M059J (cell line): ENCODE results near the gene PIGU. TPM values are rescaled to one million over a fixed set of nuclear protein-coding genes. Genes with fewer than 3 reads are reported as not detected.

Experiments
- DNase-seq: peaks from one replicate; pipeline ENCODE4 v3.0.0-alpha.2; 2012; ENCODE audit warnings: low read depth
- total RNA-seq: library from RNA; depleted of rRNA; stranded (reverse); fragments of >200 nt; shearing (Covaris generic); gene quantifications from 2 replicates; pipeline ENCODE4 v1.2.3, GENCODE V29; 2014

Gene PIGU
- total RNA-seq, 1 experiment from 2014 or later = 60.7 TPM

DNA sequence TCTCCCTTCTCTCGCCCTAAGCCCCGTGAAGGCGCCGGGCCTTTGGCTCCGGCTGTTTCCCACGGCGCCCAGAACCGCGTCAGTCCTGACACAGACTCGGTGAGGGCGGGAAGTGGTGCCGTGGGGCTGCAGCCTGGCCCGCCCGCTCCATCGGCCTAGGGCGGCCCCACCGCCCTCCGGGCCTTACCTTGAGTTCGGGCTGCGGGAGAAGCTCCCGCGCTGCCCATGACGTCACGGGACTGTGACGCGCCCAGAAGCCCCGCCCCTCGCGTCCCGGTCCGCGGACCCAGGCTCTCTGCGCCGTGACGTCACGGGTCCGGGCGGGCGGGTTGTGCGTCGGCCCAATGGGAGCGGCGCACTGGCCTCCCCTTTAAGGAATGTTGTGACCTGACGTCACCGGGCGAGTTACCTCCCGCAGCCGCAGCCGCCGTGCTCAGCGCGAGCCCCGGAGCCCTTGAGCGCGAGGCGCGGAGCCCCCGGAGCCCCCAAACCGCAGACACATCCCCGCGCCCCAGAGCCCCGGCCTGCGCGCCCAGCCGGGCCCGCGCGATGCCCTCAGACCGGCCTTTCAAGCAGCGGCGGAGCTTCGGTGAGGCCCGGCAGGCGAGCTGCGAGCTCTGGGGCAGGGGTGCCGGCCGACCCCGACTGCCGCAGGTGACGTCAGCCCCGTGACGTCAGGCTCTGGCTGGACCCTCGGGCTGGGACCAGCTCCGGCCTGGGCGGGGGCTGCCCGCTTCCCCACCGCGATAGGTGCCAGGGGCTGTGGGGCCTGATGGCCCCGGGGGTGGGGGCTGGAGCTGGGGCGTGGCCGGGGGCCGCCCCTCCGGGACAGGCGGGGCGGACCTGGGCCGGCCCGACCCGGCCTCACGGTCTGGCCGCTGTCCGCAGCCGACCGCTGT lies 118.3 kb downstream of the PIGU start, which contains the start of gene MAP1LC3A:
Gene MAP1LC3A, plus strand, starts transcription at position 399 of the 899 bp plus-strand sequence. Its CDS starts 151 bp downstream, at position 550.
- DNase-seq = peak; percentile 96

- DNase-seq = no peak
These were observed 119.0 kb downstream of the PIGU start for GRCh38 chr20:34557936-34558319.

- DNase-seq = no peak
These were observed 123.5 kb downstream of the PIGU start for GRCh38 chr20:34553366-34553867.

GRCh38 chr20:34552569-34552968 lies 124.3 kb downstream of the PIGU start:
- DNase-seq = no peak

DNA sequence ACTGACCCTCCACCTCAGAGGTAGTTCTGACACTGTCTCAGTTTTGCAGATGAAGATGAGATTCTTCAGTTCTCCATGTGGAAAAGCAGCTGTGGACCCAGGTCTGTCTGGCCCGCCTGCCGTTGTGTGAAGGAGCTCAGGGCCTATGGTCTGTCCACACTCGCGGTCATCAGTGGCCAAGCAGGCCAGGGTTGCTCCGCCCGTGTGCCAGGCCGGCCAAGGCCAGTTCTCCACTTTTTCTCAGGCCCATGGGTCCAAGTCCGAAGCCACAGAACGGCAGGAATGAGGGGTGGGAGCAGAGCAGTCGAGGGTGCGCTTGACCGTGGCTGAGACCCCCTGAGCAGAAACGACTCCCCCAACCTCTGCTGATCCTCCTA lies 127.0 kb downstream of the PIGU start:
- DNase-seq = no peak

DNA sequence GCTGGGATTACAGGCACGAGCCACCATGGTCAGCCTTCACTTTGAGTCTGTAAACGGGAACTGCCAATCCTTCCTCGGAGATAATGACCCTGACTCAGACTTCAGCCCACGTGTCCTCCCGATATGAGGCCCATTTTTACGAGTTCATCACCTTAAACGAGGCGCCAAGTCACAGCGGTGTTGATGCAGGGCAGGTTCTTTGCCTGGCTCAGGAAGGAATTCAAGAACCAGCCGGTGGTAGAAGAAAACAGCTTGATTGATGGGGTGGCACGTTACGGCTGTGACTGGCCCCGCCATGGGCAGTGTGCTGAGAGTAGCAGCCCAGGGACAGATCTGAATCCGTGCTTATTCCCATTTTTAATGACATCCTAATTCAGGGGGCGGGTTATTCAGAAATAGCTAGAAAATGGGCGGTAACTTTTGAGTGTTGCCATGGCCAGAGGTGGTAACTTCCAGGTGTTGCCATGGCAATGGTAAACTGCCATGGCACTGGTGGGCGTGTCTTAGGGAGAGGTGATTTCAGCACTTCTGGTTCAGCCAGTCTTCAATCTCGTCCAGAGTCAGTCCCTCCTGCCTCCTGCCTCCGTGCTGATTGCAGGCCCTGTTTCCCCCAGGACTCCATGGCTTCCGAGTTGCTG lies 127.5 kb downstream of the PIGU start:
- DNase-seq = peak; percentile 50

- no peak for DNase-seq
These were observed 128.9 kb downstream of the PIGU start for GRCh38 chr20:34547844-34548613.

GRCh38 chr20:34546751-34547181 lies 130.1 kb downstream of the PIGU start:
- DNase-seq = no peak

GRCh38 chr20:34544109-34544796 lies 132.6 kb downstream of the PIGU start:
- DNase-seq = no peak

DNA sequence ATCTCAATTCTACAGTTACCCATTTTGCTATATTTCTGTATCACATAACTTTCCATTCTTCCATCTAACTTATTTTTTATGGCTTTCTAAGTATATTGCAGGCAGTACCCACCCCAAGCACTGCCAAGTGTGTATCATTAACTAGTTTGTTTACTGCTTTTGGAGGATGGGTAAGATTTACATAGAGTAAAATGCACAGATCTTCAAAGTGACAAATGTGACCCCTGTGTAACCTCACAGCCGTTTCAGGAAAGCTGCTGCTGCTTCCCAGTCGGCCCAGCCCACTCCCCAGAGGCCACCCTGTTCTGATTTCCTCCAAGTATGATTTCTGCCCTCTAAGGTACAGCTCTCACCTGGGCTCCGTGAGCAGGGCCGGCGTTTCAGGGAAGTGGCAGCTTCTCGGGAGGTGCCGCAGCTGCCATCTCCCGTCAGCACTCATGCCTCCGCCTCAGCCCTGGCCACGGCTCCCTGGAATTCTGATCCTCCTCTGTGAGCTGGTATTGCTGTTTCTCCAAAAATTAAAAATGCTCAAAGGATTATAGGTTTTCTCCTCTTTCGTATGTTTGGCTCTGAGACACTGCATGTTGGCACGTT lies 133.3 kb downstream of the PIGU start:
- no peak for DNase-seq

DNA sequence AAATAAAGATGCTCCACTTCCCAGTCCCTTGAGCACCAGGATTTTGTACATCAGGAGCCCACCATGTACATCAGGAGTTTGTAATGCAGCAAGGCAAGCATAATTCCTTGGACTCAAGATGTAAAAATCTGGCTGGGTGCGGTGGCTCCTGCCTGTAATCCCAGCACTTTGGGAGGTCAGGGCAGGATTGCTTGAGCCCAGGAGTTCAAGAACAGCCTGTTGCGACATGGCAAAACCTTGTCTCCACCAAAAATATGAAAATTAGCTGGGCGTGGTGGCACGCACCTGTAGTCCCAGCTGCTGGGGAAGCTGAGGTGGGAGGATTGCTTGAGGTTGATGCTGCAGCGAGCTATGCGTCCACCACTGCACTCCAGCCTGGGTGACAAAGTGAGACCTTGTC lies 134.5 kb downstream of the PIGU start:
- DNase-seq = no peak

- no peak for DNase-seq
These were observed 135.0 kb downstream of the PIGU start for GRCh38 chr20:34541917-34542316.

DNA sequence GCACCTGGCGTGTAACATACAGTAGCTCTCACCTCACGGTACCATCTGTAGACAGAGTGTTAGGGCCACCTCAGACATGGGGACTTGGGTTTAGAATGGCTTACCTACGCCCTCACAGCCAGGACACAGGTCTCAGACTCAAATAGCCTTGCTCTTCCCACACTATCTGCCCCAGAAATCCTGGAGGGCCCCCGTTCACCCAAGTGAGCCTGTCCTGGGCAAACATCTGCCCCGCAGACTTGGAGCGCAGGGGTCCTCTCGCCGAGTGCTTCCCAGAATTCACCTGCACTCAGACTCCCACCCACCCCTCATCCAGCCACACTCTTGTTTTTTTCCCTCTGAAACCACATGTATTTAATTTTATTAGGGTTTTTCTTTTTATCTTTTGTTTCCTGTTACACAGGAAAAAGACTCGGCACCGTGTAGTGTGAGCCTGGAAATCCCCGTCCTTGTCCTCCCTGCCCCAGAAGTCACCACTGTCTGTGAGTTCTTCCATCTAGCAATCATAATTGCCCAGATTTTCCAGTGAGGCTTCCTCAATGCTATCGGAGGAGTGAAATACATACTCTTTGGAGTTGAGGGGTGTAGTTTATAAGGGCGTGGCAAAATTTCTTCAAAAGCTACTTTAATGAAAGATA lies 135.5 kb downstream of the PIGU start:
- no peak for DNase-seq

DNA sequence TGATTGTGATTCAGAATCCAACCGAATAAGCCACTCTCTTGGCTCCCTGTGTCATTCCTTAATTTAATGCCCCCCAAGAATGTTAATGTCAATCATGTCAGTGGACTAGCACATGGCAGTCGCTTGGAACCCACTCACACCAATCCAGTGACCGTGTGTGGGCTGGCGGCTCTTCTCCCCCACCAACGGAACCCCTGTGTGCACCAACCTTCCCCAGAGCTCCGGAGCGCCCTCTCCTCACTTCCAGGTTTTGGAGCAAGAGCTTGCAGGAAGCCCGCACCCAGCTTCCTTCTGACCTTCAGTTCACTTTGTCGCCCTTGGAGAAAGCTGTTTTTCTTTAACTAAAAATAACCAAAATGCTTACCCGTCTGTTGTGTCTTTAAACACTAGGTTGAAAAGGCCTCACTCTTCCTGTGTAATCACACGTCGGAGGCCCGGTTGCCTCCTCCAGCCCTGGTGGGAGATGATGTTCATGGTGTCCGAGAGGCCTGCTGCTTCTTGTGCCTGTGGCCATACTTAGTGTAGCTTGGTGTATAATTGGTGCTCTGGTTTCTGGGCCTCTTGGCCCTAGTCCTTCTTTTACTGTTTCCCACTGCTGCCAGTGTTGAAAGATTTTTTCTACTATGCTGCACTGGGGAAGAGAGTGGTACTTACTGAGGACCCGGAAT lies 136.2 kb downstream of the PIGU start:
- DNase-seq = no peak

DNA sequence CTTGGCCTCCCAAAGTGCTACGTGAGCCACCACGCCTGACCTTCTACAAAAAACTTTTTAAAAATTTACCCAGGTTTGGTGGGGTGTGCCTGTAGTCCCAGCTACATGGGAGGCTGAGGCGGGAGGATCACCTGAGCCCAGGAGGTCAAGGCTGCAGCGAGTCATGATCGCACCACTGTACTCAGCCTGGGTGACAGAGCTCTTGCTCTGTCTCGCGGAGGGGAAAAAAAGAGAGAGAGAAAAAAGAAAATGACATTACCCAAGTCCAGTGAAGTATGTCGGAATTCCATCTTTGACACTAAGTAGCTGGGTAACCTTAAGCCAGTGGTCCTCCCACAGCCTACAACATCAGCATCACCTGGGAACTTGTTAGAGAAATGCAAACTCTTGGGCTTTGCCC lies 137.1 kb downstream of the PIGU start:
- DNase-seq = no peak

DNA sequence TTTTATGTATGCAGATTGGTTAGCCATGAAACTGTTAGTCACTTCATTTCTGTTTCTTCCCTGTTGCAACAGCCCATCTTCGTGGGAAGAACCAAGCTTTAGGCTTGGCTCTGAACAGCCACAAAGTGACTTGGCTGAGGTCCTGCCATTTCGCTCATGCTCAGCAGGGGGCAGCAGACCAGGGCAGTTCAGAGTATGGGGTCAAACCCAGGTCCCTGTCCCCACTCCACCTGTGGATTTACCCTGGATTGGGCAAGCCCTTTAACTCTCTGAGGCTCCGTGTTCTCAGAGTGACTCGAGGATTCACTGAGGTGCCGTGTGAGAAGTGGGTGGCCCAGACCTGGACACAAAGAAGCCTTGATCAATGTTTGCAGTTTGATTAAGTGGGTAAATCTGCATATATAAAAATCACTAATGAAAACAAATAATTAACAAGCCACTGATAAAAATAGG lies 138.2 kb downstream of the PIGU start:
- DNase-seq = peak; percentile 30

- DNase-seq = no peak
These were observed 139.2 kb downstream of the PIGU start for GRCh38 chr20:34537651-34538050.

GRCh38 chr20:34536798-34537394 lies 140.0 kb downstream of the PIGU start:
- DNase-seq = no peak

GRCh38 chr20:34535857-34536256 lies 141.0 kb downstream of the PIGU start:
- no peak for DNase-seq
